ENCODE data around the gene ROBO2. TPM values are rescaled to one million over a fixed set of nuclear protein-coding genes. Genes with fewer than 3 reads are reported as not detected.

ROBO2 gene
- total and polyA plus RNA-seq, 3 donors from 2014 or later = 16.1 to 23.3 (median 17.7) TPM

GRCh38 chr3:77411334-77411733 lies 371.4 kb downstream of the ROBO2 start:
- intact Hi-C loops (cut with DNase I; ENCODE audit: low total_unique reads) = no loop called here
- no peaks in the 10 kb centered on the region for H3K27me3 ChIP-seq
- 83 to 88% methylated on average over 2 of the region's 2 CpGs for WGBS, 2 donors
- H3K4me1 ChIP-seq = no peaks in the 10 kb centered on the region
- no peak overlapping the region for H3K4me3 ChIP-seq
- no peak for DNase-seq
- H3K9me3 ChIP-seq = no peaks in the 10 kb centered on the region
- H3K36me3 ChIP-seq (ENCODE audit: low read depth, missing control alignments) = no peaks in the 10 kb centered on the region
- no peak overlapping the region for H3K27ac ChIP-seq
- TF ChIP-seq CTCF (IDR thresholded peaks at IDR 0.05) (no peak), POLR2A (IDR thresholded peaks at IDR 0.05) (no peak)

- WGBS, 2 donors = 85 to 87% methylated on average over 4 of the region's 4 CpGs
- intact Hi-C loops (cut with DNase I; ENCODE audit: low total_unique reads) = no loop called here
- Histone ChIP-seq H3K9me3 (no peaks in the 10 kb centered on the region), H3K27ac (no peak overlapping the region), H3K4me1 (no peaks in the 10 kb centered on the region), H3K36me3 (ENCODE audit: low read depth, missing control alignments) (no peaks in the 10 kb centered on the region), H3K4me3 (no peak overlapping the region), H3K27me3 (no peaks in the 10 kb centered on the region)
- no peak for DNase-seq
- TF ChIP-seq CTCF (IDR thresholded peaks at IDR 0.05) = no peak
- no peak for TF ChIP-seq POLR2A (IDR thresholded peaks at IDR 0.05)
Measured at GRCh38 chr3:77412021-77412438, 372.1 kb downstream of the ROBO2 start.

GRCh38 chr3:77412584-77412983 lies 372.7 kb downstream of the ROBO2 start:
- no peak overlapping the region for H3K4me3 ChIP-seq
- WGBS, 2 donors = 96 to 97% methylated on average over 2 of the region's 2 CpGs
- H3K36me3 ChIP-seq (ENCODE audit: low read depth, missing control alignments) = no peaks in the 10 kb centered on the region
- H3K27ac ChIP-seq = no peak overlapping the region
- no peaks in the 10 kb centered on the region for H3K27me3 ChIP-seq
- no peaks in the 10 kb centered on the region for H3K4me1 ChIP-seq
- no peak for DNase-seq
- no peak for TF ChIP-seq CTCF (IDR thresholded peaks at IDR 0.05)
- TF ChIP-seq POLR2A (IDR thresholded peaks at IDR 0.05) = no peak
- H3K9me3 ChIP-seq = no peaks in the 10 kb centered on the region
- intact Hi-C loops (cut with DNase I; ENCODE audit: low total_unique reads) = no loop called here

- intact Hi-C loops (cut with DNase I; ENCODE audit: low total_unique reads) = no loop called here
Measured at GRCh38 chr3:77414881-77415280, 375.0 kb downstream of the ROBO2 start.

More at GRCh38 chr3:77414881-77415280, 375.0 kb downstream of the ROBO2 start:
- Histone ChIP-seq H3K36me3 (ENCODE audit: low read depth, missing control alignments) (no peaks in the 10 kb centered on the region), H3K27ac (no peak overlapping the region), H3K9me3 (no peaks in the 10 kb centered on the region), H3K4me1 (no peaks in the 10 kb centered on the region), H3K27me3 (no peaks in the 10 kb centered on the region), H3K4me3 (no peak overlapping the region)
- TF ChIP-seq POLR2A (IDR thresholded peaks at IDR 0.05) (no peak), CTCF (IDR thresholded peaks at IDR 0.05) (no peak)
- DNase-seq = no peak
